IPS-18a (cell line): ENCODE data around the gene POU3F3.

Source experiments
- H3K27ac ChIP-seq: one replicate; pipeline ENCODE4 v1.5.1; 2013; ENCODE audit warnings: low read length
- H3K27me3 ChIP-seq: one replicate; pipeline ENCODE4 v1.6.1; 2013; ENCODE audit warnings: mild to moderate bottlenecking, low read length; ENCODE audit not compliant: control insufficient read depth, insufficient read depth
- H3K36me3 ChIP-seq: one replicate; pipeline ENCODE4 v1.6.1; 2013; ENCODE audit warnings: low read depth, low read length; ENCODE audit not compliant: control insufficient read depth
- H3K4me1 ChIP-seq: one replicate; pipeline ENCODE4 v1.6.1; 2013; ENCODE audit warnings: low read depth, low read length; ENCODE audit not compliant: control insufficient read depth
- H3K4me3 ChIP-seq: one replicate; pipeline ENCODE4 v1.5.1; 2013; ENCODE audit warnings: low read length
- H3K9ac ChIP-seq: one replicate; pipeline ENCODE4 v1.6.1; 2013; ENCODE audit warnings: mild to moderate bottlenecking, low read length, moderate library complexity
- H3K9me3 ChIP-seq: one replicate; pipeline ENCODE4 v1.6.1; 2013; ENCODE audit warnings: low read depth, low read length; ENCODE audit not compliant: control insufficient read depth

The POU3F3 gene

DNA sequence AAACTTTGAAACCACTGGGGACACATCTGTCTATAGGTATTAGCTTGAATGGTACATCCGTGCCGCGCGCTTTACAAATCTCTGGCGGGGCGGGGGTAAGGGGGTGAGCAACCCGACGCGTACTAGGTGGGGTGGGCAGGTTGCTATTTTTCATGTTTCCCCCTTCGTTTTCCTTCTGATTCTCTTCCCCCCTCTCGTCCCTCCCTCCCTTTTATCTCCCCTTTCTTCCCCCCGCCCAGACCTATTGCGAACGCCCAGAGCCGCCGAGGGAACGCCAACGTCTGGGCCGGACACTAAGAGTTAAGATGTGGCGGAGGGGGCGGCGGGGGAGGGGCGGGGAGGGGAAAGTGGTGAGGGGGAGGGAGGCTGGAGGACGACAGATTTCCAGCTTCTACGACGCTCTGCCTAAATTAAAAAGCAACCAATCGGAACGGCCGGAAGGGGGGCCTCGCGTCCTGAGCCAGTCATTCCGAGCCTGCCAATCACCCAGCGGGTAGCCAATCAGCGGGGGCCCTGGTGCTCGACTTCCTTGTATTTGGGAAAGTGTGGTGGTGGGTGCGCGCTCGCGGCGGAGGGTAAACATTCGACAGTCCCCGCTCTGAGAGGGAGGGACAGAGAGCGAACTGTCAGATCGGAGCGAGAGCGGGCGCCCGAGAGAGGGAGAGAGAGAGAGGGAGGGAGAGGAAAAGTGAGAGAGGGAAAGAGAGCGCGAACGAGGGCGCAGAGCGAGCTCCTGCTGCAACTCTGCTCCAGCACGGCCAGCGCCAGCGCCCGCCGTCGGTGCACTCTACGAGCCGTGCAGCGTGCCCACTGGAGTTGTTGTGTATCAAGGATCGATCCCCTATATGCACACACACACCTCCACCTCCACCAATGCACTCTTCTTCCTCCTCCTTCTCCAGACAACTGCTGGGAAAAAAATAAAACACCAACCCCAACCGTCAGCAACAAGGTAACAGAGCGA lies at the start of gene POU3F3:
TSS of gene POU3F3 (plus strand) at position 582 of the 964 bp plus-strand sequence. CDS start 1,396 bp downstream, outside the sequence.
- Histone ChIP-seq H3K36me3 (no peaks in the 10 kb centered on the region), H3K4me1 (peaks cover 43% of the 10 kb centered on the region), H3K27ac (no peak within 1 kb of the TSS), H3K4me3 (peak within 1 kb of the TSS; percentile 78), H3K27me3 (peaks cover 84% of the 10 kb centered on the region), H3K9me3 (no peaks in the 10 kb centered on the region), H3K9ac (peak within 1 kb of the TSS; percentile 54)

DNA sequence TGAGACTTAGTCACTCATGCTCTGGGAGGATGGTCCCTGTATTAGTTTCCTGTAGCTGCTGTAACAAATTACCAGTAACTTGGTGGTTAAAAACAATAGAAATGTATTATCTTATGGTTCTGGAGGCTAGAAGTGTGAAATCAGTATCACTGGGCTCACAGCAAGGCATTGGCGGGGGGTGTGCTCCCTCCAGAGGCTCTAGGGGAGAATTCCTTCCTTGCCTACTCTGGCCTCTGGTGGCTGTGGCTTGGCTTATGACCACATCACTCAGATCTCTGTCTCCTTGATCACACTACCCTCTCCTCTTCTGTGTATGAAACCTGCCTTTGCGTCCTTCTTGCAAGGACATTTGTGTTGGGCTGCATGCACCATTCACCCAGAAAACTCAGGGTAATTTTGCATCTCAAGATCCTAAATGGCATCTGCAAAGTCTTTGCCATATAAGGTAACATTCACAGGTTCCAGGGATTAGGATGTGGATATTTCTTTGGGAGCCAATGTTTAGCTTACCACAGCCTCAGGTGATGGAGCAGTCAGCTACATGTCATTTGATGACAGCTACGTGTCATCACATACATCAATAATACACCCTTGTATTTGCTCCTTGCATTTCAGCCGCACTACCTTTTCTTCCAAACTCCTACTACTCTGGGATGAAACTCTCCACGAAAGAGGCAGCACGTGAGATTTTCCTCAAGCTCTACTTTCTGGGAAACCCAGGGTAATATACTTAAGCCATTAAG lies 49.6 kb upstream of the POU3F3 start:
- Histone ChIP-seq H3K4me1 (no peaks in the 10 kb centered on the region), H3K9ac (no peak overlapping the region), H3K9me3 (no peaks in the 10 kb centered on the region), H3K4me3 (no peak overlapping the region), H3K27me3 (no peaks in the 10 kb centered on the region), H3K27ac (no peak overlapping the region), H3K36me3 (no peaks in the 10 kb centered on the region)

DNA sequence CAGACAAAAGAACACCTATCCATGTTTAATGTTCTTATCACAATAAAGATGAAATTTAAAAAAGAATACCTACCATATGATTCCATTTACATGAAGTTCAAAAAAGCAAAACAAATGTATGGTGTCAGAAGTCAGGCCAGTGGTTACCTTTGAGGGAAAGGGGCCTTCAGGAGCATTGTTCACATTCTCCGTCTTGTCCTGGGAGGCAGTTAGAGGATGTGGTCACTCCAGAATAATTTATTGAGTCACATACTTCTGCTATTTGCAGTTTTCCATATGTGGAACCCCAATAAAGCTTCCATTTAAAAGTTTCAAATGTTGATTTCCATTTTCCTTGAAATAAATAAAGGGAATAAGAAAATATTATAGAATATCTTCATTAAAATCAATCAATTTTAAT lies 41.6 kb upstream of the POU3F3 start:
- Histone ChIP-seq H3K27me3 (no peaks in the 10 kb centered on the region), H3K27ac (no peak overlapping the region), H3K9me3 (no peaks in the 10 kb centered on the region), H3K4me3 (no peak overlapping the region), H3K4me1 (peaks cover 6% of the 10 kb centered on the region), H3K36me3 (no peaks in the 10 kb centered on the region), H3K9ac (no peak overlapping the region)

DNA sequence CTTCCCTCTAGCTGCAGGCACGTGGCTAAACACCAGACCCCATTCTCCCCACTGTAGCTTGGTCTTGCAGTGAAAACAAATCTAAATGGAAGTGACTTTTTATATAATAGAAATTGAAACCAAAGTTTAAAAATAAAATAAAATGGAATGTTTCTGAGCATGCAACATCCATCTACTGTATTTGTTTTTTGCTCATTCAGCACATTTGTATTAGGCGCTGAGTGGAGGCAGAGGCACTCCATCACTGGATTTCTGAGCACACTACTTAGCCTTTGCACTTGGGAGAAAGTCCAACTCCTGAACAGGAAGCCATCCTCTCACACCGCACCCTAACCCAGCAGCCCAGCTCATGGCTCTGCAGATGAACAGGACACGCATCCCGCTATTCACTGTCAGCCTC lies 37.8 kb upstream of the POU3F3 start:
- no peaks in the 10 kb centered on the region for H3K9me3 ChIP-seq
- no peak overlapping the region for H3K9ac ChIP-seq
- no peak overlapping the region for H3K4me3 ChIP-seq
- H3K27me3 ChIP-seq, result no peaks in the 10 kb centered on the region
- H3K36me3 ChIP-seq, result no peaks in the 10 kb centered on the region
- peaks cover 6% of the 10 kb centered on the region for H3K4me1 ChIP-seq
- no peak overlapping the region for H3K27ac ChIP-seq

DNA sequence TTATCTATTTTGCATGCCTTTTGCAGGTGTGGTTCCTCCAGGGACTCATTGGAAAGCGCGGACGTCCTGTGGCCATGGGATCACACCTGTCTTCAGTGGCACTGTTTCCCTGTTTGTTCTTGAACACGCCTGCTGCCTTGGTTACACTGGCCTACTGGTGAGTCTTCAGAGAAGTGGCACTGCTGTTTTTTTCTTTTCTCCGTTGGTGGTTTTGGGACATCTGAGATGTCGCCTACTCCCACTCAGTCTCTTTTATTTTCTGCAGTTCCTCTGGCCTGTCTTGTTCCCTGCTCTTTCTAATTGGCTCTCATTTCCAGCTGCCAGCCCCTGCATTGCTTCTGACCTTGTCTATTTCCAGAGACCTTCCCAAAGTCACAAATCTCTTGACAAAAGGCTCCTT lies 35.7 kb upstream of the POU3F3 start:
- no peak overlapping the region for H3K27ac ChIP-seq
- H3K36me3 ChIP-seq, result no peaks in the 10 kb centered on the region
- H3K4me1 ChIP-seq, result peaks cover under 1% of the 10 kb centered on the region
- no peaks in the 10 kb centered on the region for H3K27me3 ChIP-seq
- H3K4me3 ChIP-seq, result no peak overlapping the region
- no peaks in the 10 kb centered on the region for H3K9me3 ChIP-seq
- no peak overlapping the region for H3K9ac ChIP-seq

DNA sequence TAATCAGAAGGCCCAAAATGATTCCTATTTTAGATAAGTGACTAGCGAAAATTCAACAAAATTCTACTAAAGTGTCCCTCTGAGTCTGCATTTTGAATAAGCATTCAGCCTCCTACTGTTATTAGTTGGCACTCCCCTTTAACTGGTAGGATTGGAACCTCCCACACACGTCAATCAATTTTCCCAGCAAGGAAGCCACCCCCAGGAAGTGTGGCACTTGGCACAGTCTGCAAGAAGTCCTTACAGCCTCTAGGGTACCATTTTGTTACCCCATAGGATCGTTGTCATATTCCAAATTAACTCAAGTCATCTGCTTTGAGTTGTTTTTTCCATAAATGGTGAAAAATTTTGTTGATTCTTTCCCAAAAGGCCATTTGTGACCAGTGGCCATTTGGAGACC lies 33.8 kb upstream of the POU3F3 start:
- Histone ChIP-seq H3K4me3 (no peak overlapping the region), H3K9ac (no peak overlapping the region), H3K4me1 (no peaks in the 10 kb centered on the region), H3K36me3 (no peaks in the 10 kb centered on the region), H3K27me3 (no peaks in the 10 kb centered on the region), H3K27ac (no peak overlapping the region), H3K9me3 (no peaks in the 10 kb centered on the region)

DNA sequence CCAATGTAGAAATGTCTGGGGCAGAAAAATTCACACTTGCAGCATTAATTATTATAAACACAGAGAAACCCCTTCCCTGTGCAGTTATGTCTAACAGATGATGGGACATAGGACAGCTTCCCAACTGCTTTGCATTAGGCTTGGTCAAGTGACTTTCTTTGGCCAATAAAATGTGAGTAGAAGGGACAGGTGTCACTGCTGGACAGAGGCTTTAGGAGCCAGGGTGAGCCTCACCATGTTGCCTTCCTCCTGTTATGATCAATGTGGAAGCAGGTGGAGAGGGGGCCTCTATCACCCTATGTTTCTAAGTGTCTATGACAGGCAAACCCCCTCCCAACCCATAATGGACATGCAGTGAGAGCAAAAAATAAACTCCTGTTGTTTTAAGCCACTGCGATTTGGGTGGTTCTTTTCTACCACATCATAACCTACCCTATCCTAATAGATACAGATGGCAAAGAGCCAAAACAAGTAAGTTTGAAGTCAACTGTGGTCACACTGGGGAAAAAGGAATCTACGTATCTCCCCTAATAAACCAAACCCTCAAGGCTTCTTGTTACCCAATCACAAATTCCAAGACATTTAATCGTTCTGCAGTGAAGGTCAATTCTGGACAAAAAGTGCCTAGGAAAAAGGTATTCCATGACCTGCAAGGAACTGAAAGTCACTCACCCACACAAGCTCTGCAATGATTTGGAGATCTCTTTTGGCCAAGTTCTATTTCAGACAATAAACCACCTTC lies 28.6 kb upstream of the POU3F3 start:
- Histone ChIP-seq H3K4me3 (no peak overlapping the region), H3K9ac (no peak overlapping the region), H3K9me3 (no peaks in the 10 kb centered on the region), H3K27ac (no peak overlapping the region), H3K27me3 (no peaks in the 10 kb centered on the region), H3K4me1 (no peaks in the 10 kb centered on the region), H3K36me3 (no peaks in the 10 kb centered on the region)

DNA sequence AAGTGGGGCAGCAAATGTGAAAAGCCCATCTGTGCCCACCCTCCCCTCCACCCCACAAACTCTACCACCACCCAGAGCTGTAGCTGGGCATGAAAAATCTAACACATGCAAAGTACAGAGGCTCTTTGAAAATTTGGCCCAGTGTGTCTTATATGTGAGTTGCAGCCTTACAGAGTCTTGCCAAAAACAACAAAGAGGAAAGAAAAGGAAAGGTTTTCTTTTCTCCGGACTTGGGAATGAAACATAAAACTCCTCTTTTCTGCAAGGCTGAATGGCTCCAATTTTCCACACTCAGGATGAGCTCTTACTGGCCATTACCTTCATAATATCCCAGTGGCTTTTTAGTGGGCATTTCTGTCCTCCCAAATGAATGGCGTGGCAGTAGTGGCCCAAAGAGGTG lies 27.9 kb upstream of the POU3F3 start:
- no peaks in the 10 kb centered on the region for H3K9me3 ChIP-seq
- H3K4me1 ChIP-seq, result no peaks in the 10 kb centered on the region
- no peaks in the 10 kb centered on the region for H3K27me3 ChIP-seq
- no peak overlapping the region for H3K27ac ChIP-seq
- no peak overlapping the region for H3K9ac ChIP-seq
- no peak overlapping the region for H3K4me3 ChIP-seq
- H3K36me3 ChIP-seq, result no peaks in the 10 kb centered on the region

DNA sequence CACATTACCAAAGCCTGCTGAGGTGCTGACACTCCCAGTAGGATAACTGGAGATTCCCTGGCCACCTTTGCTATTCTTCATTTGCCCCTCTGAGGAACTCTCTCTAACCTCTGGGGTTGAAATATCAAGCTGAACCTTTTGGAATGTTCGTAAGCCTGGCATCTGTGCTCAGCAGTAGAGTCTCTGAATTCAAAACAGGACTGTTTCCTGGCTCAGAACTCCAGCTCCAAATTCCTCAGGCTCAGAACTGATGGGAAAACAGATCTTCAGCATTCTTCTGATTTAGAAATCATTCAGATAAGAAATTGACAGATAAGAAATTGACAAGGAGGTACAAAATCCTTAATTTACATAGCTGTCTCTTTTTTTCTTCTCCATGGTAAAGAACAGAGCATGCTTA lies 22.2 kb upstream of the POU3F3 start:
- H3K36me3 ChIP-seq, result no peaks in the 10 kb centered on the region

DNA sequence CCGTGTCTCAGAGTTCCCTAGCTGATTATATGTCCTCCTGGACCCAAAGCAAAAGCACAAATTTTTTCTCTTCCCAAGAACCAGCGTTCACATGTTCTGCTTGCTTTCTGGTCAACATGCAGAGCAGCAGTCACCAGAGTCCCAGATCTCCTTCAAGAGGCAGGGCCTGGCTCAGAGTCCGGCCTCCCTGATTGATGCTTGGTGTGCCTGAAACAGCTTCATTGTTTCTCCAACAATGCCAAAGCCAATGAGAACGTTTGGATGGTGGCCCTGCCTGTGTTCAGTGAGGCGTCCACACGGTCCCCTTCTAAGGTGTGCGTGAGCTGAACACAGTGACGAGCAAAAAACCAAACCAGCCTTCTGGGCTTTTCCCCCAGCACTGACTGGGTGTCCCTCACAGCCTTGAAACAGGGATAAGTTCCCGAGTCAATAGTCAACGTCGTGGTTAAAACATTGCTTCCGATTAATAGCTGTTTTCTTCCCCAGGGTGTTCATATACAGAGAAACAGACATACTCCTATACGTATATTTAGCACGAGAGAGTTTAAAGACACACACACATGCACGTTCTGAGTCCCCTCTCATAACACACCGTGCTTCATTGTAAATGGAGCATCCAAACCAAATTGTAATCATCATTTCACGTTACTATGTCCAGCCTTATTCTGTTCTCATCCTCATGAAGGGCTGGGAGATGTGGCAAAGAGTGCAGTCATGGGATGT lies 19.3 kb upstream of the POU3F3 start:
- no peaks in the 10 kb centered on the region for H3K36me3 ChIP-seq
- H3K27me3 ChIP-seq, result no peaks in the 10 kb centered on the region
- H3K4me3 ChIP-seq, result no peak overlapping the region

More for the DNA sequence above, 22.2 kb upstream of the POU3F3 start:
- Histone ChIP-seq H3K27me3 (no peaks in the 10 kb centered on the region), H3K4me3 (no peak overlapping the region), H3K27ac (no peak overlapping the region), H3K4me1 (no peaks in the 10 kb centered on the region), H3K9me3 (no peaks in the 10 kb centered on the region), H3K9ac (no peak overlapping the region)

DNA sequence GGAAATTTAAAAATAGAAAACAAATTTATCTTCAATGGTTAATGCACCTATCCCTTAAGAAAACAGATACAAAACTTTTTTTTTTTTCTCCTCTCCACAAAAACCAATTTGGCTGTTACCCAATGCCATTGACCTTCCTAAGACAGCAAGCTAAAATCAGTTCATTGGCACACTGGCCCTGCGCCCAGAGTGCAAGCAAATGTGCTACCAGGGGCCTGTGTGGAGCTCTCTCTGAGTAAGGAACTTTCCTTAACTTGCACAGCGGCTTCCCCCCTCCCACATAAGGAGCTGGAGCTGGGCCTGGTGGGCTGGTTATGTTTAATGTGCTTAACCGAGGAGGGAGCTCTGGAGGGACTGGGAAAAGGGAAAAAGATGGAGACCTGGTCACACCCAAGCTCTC lies 17.6 kb upstream of the POU3F3 start:
- Histone ChIP-seq H3K9me3 (no peaks in the 10 kb centered on the region), H3K9ac (no peak overlapping the region), H3K27ac (no peak overlapping the region), H3K4me3 (no peak overlapping the region), H3K4me1 (no peaks in the 10 kb centered on the region), H3K27me3 (peaks cover 8% of the 10 kb centered on the region), H3K36me3 (no peaks in the 10 kb centered on the region)

More for the DNA sequence above, 19.3 kb upstream of the POU3F3 start:
- no peaks in the 10 kb centered on the region for H3K4me1 ChIP-seq
- H3K9ac ChIP-seq, result no peak overlapping the region
- no peak overlapping the region for H3K27ac ChIP-seq
- no peaks in the 10 kb centered on the region for H3K9me3 ChIP-seq
